ENCODE data around the gene WDR41. TPM values are rescaled to one million over a fixed set of nuclear protein-coding genes. Genes with fewer than 3 reads are reported as not detected.

The WDR41 gene, protein sequence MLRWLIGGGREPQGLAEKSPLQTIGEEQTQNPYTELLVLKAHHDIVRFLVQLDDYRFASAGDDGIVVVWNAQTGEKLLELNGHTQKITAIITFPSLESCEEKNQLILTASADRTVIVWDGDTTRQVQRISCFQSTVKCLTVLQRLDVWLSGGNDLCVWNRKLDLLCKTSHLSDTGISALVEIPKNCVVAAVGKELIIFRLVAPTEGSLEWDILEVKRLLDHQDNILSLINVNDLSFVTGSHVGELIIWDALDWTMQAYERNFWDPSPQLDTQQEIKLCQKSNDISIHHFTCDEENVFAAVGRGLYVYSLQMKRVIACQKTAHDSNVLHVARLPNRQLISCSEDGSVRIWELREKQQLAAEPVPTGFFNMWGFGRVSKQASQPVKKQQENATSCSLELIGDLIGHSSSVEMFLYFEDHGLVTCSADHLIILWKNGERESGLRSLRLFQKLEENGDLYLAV
- 69.5 and 82.5 TPM in 2 replicates for total RNA-seq (ENCODE audit: low replicate concordance)

DNA sequence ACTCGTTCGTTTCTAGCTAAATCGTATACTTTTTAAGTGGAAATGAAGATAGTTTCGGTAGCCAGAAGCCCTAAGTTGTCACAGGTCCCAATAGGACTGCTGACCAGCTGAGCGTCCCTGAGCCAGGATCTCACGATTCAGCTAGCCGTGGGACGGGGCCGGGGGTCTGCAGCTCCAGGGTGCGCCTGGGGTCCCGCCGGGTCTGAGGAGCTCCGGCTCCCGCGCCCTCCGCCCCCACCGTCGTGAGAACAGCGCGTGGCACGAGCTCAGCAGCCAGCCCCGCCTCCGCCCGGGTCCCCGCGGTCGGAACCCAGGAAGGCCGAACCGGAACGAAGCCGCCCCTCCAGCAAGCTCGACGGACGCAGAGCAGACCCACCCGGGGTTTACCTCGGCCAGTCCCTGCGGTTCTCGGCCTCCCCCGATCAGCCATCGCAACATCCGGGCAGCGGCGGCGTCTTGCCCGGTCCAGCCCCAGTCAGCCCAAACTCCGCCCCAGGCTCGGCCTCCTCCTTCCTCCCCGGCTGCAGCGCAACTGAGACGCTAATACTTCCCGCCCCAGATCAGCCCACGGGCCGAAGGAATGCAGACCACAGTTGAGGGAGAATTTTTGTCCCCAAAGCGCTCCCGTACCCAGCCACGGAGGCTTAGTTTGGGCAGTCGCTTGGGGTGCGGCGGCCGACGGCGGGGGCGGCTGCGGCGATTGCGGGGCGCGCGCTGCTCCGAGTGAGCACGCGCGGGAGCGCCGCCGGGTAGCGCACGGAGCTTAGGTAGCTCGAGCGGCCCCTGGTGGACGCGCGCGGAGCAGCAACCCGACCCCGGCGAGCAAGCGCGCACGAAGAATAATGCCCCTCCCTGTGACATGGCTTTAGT lies at the start of gene WDR41:
TSS of gene WDR41 (minus strand) at position 534 of the 870 bp plus-strand sequence. CDS start at position 438, 96 bp downstream.

Other genes starting within 250 kb of the WDR41 start
- not detected in 2 replicates for gene OTP, start 146.4 kb upstream of the WDR41 start, total RNA-seq (ENCODE audit: low replicate concordance)